ENCODE results near the gene PSEN1. TPM values are rescaled to one million over a fixed set of nuclear protein-coding genes. Genes with fewer than 3 reads are reported as not detected.

The PSEN1 gene
- total RNA-seq (2014; rRNA removed; shearing (Covaris generic)) (35.7 and 38.7 TPM in 2 replicates), polyA plus RNA-seq (2016; fragmentation: Nextera tagmentation; extraction: Ambion mirVana) (12.6 and 14.6 TPM in 2 replicates)
- long read RNA-seq, transcript PSEN1-202 (12 exons, 2,776 nt): major isoform, 5 of 14 reads
- long read RNA-seq, partial matches to known transcripts: 3 of 14 reads
- long read RNA-seq, other reads (novel, unspliced or antisense): 6 of 14 reads

- H3K36me3 Mint-ChIP-seq (ENCODE audit: low read depth): peaks cover 11% of the 10 kb centered on the region; the same call in 2 of the 3 replicates
- H3K9me2 ChIP-seq (ENCODE audit: insufficient read depth): no peaks in the 10 kb centered on the region
- peak; percentile 98 for DNase-seq (ENCODE audit: low spot score)
- peaks cover 15% of the 10 kb centered on the region for H3K4me1 ChIP-seq (ENCODE audit: insufficient read depth)
- H3K36me3 ChIP-seq (ENCODE audit: insufficient read depth): no peaks in the 10 kb centered on the region
- H3K4me1 Mint-ChIP-seq: peaks cover 7% of the 10 kb centered on the region
- H3K27ac Mint-ChIP-seq: peak within 1 kb of the TSS; percentile 98
- peaks cover 15% of the 10 kb centered on the region for H4K20me1 ChIP-seq (replicated peaks; ENCODE audit: insufficient read depth)
- peaks cover 13% of the 10 kb centered on the region; the same call in 2 of the 3 replicates for H3K9me3 Mint-ChIP-seq
- peaks cover 20% of the 10 kb centered on the region for H3K27me3 Mint-ChIP-seq (ENCODE audit: insufficient read depth, low read depth, poor library complexity)
- no peaks in the 10 kb centered on the region for H3K27me3 ChIP-seq (ENCODE audit: insufficient read depth)
- H3K4me3 ChIP-seq: peak within 1 kb of the TSS; percentile 87
- peaks cover 15% of the 10 kb centered on the region for H3F3A ChIP-seq (replicated peaks; ENCODE audit: low read depth)
- H3K27ac ChIP-seq (ENCODE audit: low read depth): peak within 1 kb of the TSS; percentile 98
- TF ChIP-seq, protein P1, sequence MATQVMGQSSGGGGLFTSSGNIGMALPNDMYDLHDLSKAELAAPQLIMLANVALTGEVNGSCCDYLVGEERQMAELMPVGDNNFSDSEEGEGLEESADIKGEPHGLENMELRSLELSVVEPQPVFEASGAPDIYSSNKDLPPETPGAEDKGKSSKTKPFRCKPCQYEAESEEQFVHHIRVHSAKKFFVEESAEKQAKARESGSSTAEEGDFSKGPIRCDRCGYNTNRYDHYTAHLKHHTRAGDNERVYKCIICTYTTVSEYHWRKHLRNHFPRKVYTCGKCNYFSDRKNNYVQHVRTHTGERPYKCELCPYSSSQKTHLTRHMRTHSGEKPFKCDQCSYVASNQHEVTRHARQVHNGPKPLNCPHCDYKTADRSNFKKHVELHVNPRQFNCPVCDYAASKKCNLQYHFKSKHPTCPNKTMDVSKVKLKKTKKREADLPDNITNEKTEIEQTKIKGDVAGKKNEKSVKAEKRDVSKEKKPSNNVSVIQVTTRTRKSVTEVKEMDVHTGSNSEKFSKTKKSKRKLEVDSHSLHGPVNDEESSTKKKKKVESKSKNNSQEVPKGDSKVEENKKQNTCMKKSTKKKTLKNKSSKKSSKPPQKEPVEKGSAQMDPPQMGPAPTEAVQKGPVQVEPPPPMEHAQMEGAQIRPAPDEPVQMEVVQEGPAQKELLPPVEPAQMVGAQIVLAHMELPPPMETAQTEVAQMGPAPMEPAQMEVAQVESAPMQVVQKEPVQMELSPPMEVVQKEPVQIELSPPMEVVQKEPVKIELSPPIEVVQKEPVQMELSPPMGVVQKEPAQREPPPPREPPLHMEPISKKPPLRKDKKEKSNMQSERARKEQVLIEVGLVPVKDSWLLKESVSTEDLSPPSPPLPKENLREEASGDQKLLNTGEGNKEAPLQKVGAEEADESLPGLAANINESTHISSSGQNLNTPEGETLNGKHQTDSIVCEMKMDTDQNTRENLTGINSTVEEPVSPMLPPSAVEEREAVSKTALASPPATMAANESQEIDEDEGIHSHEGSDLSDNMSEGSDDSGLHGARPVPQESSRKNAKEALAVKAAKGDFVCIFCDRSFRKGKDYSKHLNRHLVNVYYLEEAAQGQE (IDR thresholded peaks at IDR 0.05; ENCODE audit: unreplicated experiment): no peak
- 0 out of 2 replicates have a peak, but pooled peaks have one; percentile 43 for TF ChIP-seq ETS1 (IDR thresholded peaks at IDR 0.05)
- TF ChIP-seq POLR2AphosphoS5 (IDR thresholded peaks at IDR 0.05; ENCODE audit: low read depth): peak; percentile 96
- peak; percentile 91 for TF ChIP-seq CREB1 (CRISPR knock-in tag; IDR thresholded peaks at IDR 0.05; ENCODE audit: low read depth)
- no peak for TF ChIP-seq EZH2phosphoT487 (IDR thresholded peaks at IDR 0.05; ENCODE audit: unreplicated experiment)
- peak; percentile 93 for ATAC-seq
- peak within 1 kb of the TSS; percentile 97 for H2AFZ ChIP-seq
- peaks cover 50% of the 10 kb centered on the region for H3K79me2 ChIP-seq (replicated peaks; ENCODE audit: insufficient read depth)
- H3K4me3 Mint-ChIP-seq: peak within 1 kb of the TSS; percentile 88
- peak within 1 kb of the TSS; percentile 100 for H3K4me2 ChIP-seq
These were observed at the start of gene PSEN1 for GRCh38 chr14:73136387-73137225. TSS of gene PSEN1 (plus strand) at chr14:73136507. CDS start at chr14:73148020, 11,513 bp downstream.

GRCh38 chr14:73091044-73091443, 45.3 kb upstream of the PSEN1 start:
- ATAC-seq: no peak
- Mint-ChIP-seq H3K9me3 (no peaks in the 10 kb centered on the region), H3K36me3 (ENCODE audit: low read depth) (peaks cover 90% of the 10 kb centered on the region)

More at GRCh38 chr14:73091044-73091443, 45.3 kb upstream of the PSEN1 start:
- Mint-ChIP-seq H3K27me3 (ENCODE audit: insufficient read depth, low read depth, poor library complexity) (peaks cover 6% of the 10 kb centered on the region), H3K4me1 (no peaks in the 10 kb centered on the region), H3K27ac (no peak overlapping the region), H3K4me3 (no peak overlapping the region)
- Histone ChIP-seq H3K27ac (ENCODE audit: low read depth) (no peak overlapping the region), H3K4me2 (no peak overlapping the region), H3K9me2 (ENCODE audit: insufficient read depth) (no peaks in the 10 kb centered on the region), H3K79me2 (replicated peaks; ENCODE audit: insufficient read depth) (peaks cover 100% of the 10 kb centered on the region), H4K20me1 (replicated peaks; ENCODE audit: insufficient read depth) (peaks cover 53% of the 10 kb centered on the region), H3K4me1 (ENCODE audit: insufficient read depth) (no peaks in the 10 kb centered on the region), H3K27me3 (ENCODE audit: insufficient read depth) (no peaks in the 10 kb centered on the region), H3F3A (replicated peaks; ENCODE audit: low read depth) (peaks cover 4% of the 10 kb centered on the region), H2AFZ (no peak overlapping the region), H3K36me3 (ENCODE audit: insufficient read depth) (peaks cover 50% of the 10 kb centered on the region), H3K4me3 (no peak overlapping the region)
- TF ChIP-seq JUNB (IDR thresholded peaks at IDR 0.05; ENCODE audit: unreplicated experiment) (no peak), ZNF331 (CRISPR knock-in tag; IDR thresholded peaks at IDR 0.05; ENCODE audit: low read depth) (no peak), ETS1 (IDR thresholded peaks at IDR 0.05) (no peak), ZNF114 (CRISPR knock-in tag; IDR thresholded peaks at IDR 0.05) (no peak), NANOG (IDR thresholded peaks at IDR 0.05; ENCODE audit: borderline replicate concordance) (no peak), EZH2phosphoT487 (IDR thresholded peaks at IDR 0.05; ENCODE audit: unreplicated experiment) (no peak)
- TF ChIP-seq, protein P2, sequence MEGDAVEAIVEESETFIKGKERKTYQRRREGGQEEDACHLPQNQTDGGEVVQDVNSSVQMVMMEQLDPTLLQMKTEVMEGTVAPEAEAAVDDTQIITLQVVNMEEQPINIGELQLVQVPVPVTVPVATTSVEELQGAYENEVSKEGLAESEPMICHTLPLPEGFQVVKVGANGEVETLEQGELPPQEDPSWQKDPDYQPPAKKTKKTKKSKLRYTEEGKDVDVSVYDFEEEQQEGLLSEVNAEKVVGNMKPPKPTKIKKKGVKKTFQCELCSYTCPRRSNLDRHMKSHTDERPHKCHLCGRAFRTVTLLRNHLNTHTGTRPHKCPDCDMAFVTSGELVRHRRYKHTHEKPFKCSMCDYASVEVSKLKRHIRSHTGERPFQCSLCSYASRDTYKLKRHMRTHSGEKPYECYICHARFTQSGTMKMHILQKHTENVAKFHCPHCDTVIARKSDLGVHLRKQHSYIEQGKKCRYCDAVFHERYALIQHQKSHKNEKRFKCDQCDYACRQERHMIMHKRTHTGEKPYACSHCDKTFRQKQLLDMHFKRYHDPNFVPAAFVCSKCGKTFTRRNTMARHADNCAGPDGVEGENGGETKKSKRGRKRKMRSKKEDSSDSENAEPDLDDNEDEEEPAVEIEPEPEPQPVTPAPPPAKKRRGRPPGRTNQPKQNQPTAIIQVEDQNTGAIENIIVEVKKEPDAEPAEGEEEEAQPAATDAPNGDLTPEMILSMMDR (conservative IDR thresholded peaks at IDR 0.05; ENCODE audit: low read depth in 2 of 2): no peak
- TF ChIP-seq, protein P1 (IDR thresholded peaks at IDR 0.05; ENCODE audit: unreplicated experiment): no peak
- no peak for DNase-seq (ENCODE audit: low spot score)
